ENCODE results near the gene GOLGA8K.
"Not testable (repeated sequence)": the region's sequence is repeated elsewhere in the genome, so short reads cannot be mapped to it uniquely, and the experiment has no call there.

- not testable (repeated sequence) for TF ChIP-seq CTCF (IDR thresholded peaks at IDR 0.05; ENCODE audit: insufficient read depth, low read depth, low read length); EZH2 (IDR thresholded peaks at IDR 0.05; ENCODE audit: insufficient read depth, low read length)
These were observed 36.6 kb downstream of the GOLGA8K start for GRCh38 chr15:32366492-32366891.

Data from astrocyte (in vitro differentiated cells and primary cell).